DMS79 (cell line): ENCODE data around the gene SEC22B.
"Not testable (repeated sequence)": the region's sequence is repeated elsewhere in the genome, so short reads cannot be mapped to it uniquely, and the experiment has no call there.

ENCODE experiments used
- DNase-seq: peaks from one replicate; lab custom pipeline; 2025; lab: John Stamatoyannopoulos, UW

SEC22B gene

DNA sequence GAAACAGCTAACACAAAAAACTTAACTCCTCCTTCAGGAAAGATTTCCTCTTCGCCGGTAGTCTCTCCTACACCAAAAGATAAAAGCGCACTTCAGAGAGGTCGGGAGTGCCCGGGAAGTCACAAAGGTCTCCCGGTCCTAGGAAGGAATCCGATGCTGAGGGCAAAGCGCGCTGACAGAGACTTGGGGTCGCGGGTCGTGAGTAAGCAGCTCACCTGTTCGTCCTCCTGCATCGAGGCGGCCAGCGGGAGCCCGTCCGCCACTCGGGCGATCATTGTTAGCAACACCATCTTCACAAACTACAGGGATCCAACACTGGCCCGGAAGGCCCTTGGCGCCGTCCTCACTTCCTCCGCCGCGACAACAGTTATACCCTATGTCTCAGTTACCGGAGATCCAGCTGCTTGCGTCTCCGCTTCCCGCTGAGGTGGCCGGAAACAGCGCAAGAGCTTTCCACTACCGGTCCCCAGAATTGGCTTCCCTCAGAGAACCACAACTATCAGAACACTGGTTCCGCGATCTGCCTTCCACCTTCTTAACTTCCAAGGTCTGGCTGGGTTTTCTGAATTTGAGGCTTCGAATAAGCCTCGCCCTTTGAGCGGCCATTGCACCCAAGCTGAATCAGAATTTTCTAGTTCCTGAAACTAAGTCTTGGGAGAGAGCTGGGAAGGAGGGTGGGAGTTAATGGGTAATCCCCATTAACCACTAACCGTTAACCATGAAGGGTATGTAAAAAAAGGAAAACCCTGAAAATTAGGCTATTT is at the start of gene SEC22B:
Gene SEC22B (minus strand): TSS at position 429 of the 764 bp plus-strand sequence. CDS start 139 bp downstream, at position 290.
- peak; percentile 91 for DNase-seq

DNA sequence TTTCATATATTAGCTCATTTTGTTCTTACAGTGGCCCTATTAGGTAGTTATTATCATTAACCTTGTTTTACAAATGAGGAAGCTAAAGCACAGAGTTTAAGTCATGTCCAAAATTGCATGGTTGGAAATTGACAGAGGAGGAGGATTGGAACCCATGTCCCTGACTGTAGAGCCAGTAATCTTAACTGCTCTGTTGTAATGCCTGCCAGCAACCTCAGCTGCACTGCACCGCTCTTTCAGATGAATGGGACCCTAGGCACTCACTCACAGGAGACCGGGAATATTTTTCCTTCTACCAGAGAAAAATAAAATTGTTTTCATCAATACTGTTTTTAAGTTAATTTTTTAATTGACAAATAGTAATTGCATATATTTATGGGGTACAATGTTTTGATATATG is 41.6 kb upstream of the SEC22B start:
- not testable (repeated sequence) for DNase-seq

DNA sequence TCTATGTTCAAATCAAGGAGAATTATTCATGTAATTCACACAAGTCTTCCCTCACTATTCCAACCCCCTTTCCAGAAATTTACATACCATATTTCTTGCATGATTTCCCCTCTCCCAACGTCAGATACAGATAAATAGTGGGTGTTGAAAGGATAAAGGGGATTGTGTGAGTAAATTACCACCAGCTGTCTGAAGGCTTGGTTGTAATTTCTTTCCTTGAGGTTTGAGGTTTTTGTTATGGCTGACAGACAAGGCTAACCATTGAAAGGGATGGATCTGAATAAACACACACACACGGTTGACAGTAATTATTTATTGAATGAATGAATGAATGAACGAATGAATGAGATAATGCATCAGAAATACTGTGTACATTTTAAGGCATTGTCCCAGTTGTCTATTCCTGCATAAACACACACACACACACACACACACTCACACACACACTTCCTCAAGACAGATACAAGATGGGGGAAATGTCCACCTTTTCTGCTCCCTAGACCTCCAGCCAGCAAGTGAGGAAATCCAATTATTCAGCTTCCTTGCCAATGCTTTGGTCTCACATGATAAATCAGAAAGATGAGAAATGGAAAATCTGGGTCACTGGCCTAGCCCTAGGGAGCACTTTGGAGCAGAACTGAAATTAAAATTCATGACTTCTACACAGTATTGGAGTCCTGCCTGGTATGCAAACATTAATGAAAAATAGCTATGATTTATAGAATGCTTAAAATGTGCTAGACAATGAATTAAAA is 41.0 kb upstream of the SEC22B start:
- DNase-seq, result not testable (repeated sequence)

DNA sequence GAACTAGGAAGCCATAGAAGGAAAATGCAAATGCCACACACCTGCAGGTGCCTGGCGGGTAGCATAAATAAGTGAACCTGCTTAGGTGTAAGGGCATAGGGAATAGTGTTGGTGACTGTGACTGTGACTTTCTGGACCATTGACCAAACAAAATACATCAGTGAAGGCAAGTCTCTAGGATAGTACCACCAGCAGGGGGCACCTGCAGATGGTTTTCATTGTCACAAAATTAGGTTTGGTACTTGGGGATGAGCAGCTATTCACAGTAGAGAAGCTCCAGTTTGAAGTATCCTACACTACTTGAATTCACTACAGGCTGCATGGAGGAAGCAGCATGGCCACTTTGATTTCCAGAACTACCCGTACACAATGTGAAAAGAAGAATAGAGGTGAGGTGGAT is 37.3 kb upstream of the SEC22B start:
- DNase-seq, result not testable (repeated sequence)

DNA sequence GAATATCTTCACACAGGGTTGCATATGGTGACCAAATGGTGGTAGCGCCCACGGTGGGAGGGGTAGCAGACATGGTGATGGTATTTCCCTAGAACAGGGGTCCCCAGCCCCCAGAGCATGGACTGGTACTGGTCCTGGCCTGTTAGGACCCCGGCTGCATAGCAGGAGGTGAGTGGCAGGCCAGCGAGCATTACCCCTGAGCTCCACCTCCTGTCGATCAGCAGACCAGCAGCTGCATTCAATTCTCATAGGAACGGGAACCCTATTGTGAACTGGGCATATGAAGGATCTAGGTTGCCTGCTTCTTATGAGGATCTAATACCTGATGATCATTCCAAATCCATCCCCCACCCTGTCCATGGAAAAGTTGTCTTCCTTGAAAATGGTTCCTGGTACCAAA is 34.4 kb upstream of the SEC22B start:
- not testable (repeated sequence) for DNase-seq

DNA sequence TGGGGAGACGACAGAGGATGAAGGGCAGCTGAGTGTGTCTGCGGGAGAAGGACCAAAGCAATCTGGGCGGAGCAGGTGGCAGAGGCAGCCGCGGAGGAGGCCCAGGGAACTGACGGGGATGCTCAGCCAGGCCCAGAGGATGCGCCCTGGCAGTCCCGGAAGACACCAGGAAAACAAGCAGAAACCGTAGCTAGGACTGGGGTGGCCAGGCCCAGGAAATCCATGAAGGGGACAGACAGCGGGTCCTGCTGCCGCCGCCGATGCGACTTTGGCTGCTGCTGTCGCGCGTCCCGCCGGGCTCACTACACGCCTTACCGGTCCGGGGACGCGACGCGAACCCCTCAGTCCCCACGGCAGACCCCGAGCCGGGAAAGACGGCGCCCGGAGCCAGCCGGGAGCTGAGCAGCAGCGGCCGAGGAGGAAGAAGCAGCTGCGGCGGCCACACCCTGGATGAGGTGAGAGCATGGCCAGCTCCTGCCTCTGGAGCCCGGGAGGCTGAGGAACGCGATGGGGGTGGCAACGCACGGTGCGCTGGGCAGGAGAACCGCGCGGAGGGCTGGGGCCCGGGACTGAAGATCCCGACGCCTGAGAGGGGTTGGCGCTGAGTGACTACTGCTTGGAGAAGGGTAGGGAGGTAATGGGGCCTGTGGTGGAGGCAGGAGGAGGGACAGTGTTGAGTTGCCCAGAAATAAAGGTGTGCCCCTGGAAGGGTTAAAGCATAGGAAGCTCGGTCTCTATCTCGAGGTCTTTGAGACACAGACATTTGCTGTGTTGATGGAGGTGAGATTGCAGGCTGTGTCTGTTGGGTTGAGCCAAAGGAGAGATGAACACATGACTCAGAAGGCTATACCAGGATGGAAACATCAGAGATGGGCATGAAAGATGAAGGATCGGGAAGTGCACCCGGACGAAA is 20.8 kb upstream of the SEC22B start:
- not testable (repeated sequence) for DNase-seq

DNA sequence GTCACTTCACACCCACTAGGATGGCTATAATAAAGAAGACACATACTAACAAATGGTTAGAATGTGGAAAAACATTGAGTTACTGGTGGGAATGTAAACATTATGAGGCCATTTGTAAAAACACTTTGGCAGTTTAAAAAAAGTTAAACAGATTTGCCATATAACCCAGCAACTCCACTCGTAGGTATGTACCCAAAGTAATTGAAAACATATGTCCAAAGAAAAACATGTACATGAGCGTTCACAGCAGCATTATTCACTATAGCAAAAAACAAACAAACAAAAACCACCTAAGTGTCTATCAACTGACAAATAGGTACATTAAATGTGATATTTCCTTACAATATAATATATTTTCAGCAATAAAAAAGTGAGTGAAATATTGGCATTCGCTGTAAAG is 12.3 kb upstream of the SEC22B start:
- not testable (repeated sequence) for DNase-seq

DNA sequence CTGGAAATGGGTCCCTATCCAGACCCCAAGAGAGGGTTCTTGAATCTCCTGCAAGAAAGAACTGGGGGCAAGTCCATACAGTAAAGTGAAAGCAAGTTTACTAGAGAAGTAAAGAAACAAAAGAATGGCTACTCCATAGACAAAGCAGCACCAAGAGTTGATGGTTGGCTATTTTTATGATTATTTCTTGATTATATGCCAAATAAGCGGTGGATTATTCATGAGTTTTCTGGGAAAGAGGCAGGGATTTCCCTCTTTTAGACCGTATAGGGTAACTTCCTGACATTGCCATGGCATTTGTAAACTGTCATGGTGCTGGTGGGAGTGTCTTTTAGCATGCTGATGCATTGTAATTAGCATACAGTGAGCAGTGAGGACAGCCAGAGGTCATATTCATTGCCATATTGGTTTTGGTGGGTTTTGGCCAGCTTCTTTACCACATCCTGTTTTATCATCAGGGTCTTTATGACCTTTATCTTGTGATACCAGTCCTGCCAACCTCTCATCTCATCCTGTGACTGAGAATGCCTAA is 5.9 kb upstream of the SEC22B start:
- not testable (repeated sequence) for DNase-seq

DNA sequence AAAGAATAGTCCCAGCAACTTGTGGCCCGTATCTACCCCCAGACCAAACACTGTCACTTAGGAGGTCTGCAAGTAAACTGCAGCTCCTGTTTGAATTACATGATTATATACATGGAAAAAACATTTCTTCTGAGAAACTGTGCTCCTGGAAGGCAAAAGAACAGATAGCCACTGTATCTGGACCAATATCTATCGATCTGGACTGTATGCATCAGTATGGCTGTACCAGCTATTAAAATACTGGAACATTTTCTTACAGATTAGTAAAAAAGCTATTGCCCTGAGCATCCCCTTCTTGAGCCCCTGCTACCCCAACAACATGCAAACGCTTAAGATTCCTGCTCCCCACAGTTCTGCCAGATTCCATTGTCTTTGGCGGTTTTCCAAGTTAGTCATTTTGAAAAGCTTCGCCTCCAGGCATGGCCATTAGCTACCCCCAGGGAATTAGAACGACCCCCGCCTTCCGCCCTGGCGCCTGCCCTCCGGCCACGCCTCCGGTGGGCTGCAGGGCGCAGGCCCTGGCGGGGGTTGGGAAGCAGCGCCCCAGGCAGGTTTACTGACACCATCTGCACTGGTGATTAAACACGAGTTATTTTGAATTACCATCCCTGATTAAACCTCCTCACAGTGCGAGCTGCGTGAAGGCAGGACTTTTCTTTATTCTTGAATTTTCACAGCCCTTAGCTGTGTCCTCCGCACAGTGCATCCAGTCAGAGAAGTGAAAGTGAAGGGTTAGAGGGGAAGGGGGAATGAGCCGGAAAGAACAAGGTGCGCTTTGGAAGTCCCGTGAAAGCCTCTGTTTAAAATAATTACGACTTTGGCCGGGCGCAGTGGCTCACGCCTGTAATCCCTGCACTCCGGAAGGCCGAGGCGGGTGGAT is 3.7 kb upstream of the SEC22B start:
- DNase-seq, result peak; percentile 25

DNA sequence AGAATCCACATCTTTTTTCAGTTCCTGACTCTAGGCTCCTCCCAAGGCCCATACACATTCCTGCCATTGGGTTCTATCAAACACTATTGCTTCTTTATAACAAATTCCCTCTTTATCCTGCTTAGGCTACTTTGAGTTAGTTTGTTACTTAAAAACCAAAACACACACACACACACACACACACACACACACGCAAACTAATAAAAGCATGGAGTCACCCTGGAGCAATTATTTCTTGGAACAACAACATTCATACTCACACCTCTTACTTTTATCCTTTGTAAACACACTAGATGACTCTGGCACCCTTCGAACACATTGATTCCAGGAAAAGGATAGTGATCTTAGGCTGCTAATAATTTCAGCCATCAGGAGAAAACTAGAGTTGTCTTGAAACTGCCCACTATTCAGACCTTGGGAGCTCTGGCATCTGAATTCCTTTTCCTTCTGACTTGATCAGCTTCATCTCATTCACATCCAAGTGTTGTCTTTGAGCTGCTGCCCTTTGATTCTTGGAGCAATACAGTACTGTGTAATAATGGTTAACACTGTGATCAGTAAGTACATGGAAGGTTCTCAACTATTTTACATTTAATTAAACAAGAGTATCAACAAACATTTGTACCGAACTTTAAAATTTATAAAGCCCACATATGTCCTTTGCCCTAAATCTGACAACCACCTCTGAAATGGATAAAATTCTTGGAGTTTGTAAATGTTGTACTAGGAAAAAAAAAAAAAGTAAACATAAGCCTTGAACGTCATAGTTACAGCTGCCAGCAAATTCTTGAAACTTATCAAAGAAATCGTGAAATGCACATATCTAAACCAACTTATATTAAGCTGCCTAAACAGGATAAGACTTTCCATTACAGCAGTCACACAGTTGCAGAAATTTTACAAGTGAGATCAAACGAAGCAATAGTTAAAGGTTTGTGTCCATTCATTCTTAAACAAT is 2.8 kb upstream of the SEC22B start:
- DNase-seq, result no peak

DNA sequence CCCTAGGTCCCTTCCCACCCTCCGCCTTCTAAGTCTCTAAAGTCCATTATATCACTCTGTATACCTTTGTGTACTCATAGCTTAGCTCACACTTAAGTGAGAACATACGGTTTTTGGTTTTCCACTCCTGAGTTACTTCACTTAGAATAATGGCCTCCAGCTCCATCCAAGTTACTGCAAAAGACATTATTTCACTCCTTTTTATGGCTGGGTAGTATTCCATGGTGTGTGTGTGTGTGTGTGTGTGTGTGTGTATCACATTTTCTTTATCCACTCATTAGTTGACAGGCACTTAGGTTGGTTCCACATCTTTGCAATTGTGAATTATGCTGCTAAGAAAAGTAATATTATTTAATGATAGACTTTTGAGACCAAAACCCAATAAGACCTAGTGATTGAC is 1.7 kb upstream of the SEC22B start:
- DNase-seq, result not testable (repeated sequence)

DNA sequence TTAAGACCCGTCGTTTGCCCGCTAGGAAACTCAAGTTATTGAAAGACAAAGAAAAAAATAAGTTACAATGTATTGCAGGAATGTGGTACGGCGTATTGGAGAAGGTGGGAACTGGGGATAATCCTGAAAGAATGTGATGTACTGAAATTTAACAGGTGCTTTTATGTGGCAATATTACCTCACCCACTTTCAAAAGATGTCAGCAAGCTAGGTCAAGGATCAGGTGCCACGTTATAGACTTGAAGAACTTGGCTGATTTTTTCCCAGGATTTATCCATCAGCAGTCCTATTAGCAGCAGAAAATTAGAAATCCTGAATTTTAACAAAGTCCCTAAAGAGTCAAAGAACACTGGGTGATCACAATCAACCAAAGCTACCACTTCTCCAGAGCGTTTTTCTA is 632 bp downstream of the SEC22B start:
- peak; percentile 29 for DNase-seq

DNA sequence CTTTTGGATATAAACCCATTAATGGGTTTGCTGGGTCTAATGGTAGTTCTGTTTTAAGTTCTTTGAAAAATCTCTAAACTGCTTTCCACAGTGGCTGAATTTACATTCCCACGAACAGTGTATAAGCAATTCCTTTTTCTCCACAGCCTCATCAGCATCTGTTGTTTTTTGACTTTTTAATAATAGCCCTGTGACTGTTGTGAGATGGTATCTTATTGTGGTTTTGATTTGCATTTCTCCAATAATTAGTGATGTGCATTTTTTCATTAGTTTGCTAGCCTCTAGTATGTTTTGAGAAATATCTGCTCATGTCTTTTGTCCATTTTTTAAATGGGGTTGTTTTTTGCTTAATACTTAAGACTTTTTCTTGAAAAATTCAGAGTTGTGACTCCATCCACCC is 11.6 kb downstream of the SEC22B start:
- DNase-seq, result not testable (repeated sequence)

DNA sequence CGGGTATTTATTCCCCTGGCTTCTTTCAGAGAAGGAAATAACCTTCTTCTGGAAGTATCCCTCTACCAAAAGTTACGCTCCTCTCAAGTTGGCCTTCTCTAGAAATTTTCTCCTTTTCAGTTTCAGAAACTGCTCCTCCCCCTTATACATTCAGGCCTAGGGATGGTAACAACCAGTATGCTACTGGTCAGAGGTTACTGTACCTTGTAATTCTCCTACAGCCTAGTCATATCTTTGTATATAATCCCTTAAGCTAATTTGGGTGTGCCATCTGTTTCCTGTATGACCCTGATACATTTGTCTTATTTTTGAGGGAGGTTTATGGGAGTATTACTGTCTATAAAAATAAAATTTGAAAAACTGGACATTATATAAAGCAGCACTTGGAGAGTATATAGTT is 14.3 kb downstream of the SEC22B start:
- DNase-seq, result not testable (repeated sequence)

DNA sequence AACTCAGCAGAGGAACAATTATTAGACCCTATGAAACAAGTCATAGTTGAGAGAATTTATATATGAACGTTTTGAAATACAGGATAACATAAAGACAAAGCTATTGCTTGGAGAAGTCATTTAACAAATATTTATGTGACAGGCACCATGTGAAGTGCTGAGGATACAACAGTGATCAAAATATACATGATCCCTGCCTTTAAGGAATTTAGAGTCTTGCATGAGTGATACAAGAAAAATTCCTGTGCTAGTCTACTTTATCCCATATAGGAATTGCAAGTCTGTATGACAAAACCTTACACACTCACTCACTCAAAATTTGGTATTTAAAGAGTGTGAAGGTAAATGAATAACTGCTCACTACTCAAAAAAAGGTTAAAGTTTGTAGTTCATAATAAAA is 17.8 kb downstream of the SEC22B start:
- DNase-seq, result not testable (repeated sequence)

DNA sequence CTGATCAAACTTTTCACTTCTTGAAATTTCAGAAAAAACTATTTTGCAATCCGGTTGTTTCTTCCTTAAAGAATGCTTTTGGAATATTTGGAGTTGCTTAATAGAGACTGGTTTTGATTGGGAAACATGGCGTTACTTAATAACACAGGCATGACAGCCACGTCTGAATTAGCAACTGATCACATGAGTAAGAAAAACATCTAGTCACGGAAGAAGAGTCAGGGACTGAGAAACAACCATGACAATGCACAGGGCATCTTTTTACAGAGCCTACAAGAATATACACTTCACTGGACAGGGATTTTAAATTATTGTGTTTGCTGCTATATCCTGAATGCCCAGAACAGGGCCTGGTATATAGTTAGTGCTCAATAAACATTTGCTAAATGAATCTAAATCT is 18.2 kb downstream of the SEC22B start:
- DNase-seq, result not testable (repeated sequence)

DNA sequence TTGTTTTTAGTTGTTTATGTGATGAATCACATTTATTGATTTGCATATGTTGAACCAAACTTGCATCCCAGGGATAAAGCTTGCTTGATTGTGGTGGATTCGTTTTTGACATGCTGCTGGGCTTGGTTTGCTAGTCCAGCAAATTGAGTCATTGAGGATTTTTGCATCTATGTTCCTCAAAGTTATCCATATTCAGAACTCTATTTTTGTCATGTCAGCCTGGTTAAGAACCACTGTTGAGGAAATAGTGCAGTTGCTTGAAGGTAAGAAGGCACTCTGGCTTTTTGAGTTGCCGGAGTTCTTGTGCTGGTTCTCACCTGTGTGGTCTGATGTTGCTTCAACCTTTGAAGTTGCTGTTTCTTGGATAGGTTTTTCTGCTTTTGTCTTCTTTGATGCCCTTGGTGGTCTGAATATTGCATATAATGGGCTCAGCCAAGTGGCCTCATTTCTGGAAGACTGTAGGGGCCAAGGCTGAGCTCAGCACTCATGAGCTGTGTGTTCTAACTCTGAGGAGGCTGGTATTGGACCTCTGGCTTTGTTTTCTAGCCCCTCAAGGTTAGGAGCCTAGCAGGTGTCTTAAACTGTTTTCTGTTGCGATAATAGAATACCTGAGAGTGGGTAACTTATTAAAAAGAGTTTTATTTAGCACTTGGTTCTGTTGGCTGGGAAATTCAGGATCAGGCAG is 26.0 kb downstream of the SEC22B start:
- not testable (repeated sequence) for DNase-seq

DNA sequence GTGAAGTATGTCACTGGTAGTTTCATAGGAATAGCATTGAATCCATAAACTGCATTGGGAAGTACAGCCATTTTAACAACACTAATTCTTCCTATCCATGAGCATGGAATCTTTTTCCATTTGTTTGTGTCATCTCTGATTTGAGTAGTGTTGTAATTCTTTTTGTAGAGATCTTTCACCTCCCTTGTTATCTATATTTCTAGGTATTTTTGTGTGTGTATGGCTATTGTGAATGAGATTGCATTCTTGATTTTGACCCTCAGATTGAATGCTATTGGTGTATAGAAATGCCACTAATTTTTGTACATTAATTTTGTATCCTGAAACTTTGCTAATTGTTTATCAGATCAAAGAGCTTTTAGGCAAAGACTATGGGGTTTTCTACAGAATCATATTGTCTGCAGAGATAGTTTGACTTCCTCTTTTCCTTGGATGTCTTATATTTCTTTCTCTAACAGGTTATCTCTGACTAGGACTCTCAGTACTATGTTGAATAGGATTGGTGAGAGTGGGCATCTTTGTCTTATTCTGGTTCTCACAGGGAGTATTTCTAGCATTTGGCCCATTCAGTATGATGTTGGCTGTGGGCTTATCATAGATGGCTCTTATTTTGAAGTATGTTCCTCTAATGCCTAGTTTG is 26.8 kb downstream of the SEC22B start:
- DNase-seq, result not testable (repeated sequence)

DNA sequence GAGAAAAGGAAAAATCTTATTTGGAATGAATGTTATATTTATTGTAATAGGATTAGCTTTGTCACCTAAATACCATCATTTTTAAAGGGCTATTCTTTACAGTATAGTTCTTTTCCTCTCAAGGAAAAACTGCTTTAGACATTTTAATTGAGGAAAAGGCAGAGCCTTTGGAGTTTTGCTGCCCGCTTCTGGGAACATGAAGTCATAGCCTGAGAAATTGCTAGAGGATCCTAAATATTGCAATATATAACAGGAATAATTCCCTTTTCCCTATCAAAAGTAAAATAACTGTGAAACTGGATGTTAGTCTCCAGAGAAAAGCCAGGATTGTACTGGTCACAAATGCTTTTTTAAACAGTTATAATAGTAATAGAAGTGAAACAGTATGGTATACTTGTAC is 30.5 kb downstream of the SEC22B start:
- DNase-seq, result not testable (repeated sequence)
